OCI-LY3 (cell line): Measurements from ENCODE around the gene FGD4.

Experiments
- H2AFZ ChIP-seq: fragments of 200-600, 300-600 bp; shearing (Covaris generic); 2 replicates; pipeline ENCODE4 v1.6.0; 2014; ENCODE audit warnings: antibody characterized with exemption, low read depth, low read length
- H3K27ac ChIP-seq: fragments of 200-600, 300-600 bp; sonication (generic); 2 replicates; pipeline ENCODE4 v1.5.1; 2014; ENCODE audit warnings: mild to moderate bottlenecking, low read length, moderate library complexity, mixed read lengths
- H3K27me3 ChIP-seq: fragments of 200-600, 300-600 bp; sonication (generic); 2 replicates; pipeline ENCODE4 v1.6.1; 2014; ENCODE audit warnings: low read depth, low read length, mixed read lengths
- H3K36me3 ChIP-seq: fragments of 200-600, 300-600 bp; sonication (generic); replicated peaks from 2 replicates; pipeline ENCODE3; 2014; ENCODE audit warnings: low read depth, low read length, mixed read lengths
- H3K4me1 ChIP-seq: fragments of 300-600, 200-600 bp; sonication (generic); 2 replicates; pipeline ENCODE4 v1.6.1; 2014; ENCODE audit warnings: low read length, mixed read lengths
- H3K4me2 ChIP-seq: fragments of 200-600, 300-600 bp; sonication (generic); 2 replicates; pipeline ENCODE4 v1.6.1; 2014; ENCODE audit warnings: low read length, mixed read lengths
- H3K4me3 ChIP-seq: fragments of 300-600, 200-600 bp; sonication (generic); 2 replicates; pipeline ENCODE4 v1.5.1; 2014; ENCODE audit warnings: antibody characterized with exemption, mild to moderate bottlenecking, low read length, moderate library complexity
- H3K79me2 ChIP-seq: fragments of 300-600, 200-600 bp; shearing (Covaris generic); 2 replicates; pipeline ENCODE4 v1.6.1; 2014; ENCODE audit warnings: mild to moderate bottlenecking, low read length, mixed read lengths
- H3K9ac ChIP-seq: fragments of 300-600, 200-600 bp; shearing (Covaris generic); 2 replicates; pipeline ENCODE4 v1.6.0; 2014; ENCODE audit warnings: mild to moderate bottlenecking, low read length, moderate library complexity
- H3K9me3 ChIP-seq: fragments of 200-600, 300-600 bp; shearing (Covaris generic); 2 replicates; pipeline ENCODE4 v1.6.1; 2014; ENCODE audit warnings: low read length, mixed read lengths; ENCODE audit not compliant: insufficient read depth
- H4K20me1 ChIP-seq: fragments of 200-600, 300-600 bp; sonication (generic); 2 replicates; pipeline ENCODE4 v1.6.1; 2016; ENCODE audit warnings: low read length, mixed read lengths; ENCODE audit not compliant: insufficient read depth
- EZH2phosphoT487 ChIP-seq: fragments of 200-600 bp; shearing (Covaris generic); IDR thresholded peaks from 2 replicates; pipeline ENCODE4 v1.6.1; 2018; ENCODE audit warnings: antibody characterized with exemption, mixed run types, low read depth
- TF ChIP-seq, protein P1 (sequence below): fragments of 200-600, 300-600 bp; sonication (generic); IDR thresholded peaks from 2 replicates; pipeline ENCODE4 v1.5.1; 2014; ENCODE audit warnings: antibody characterized with exemption, low read length, low read depth

FGD4 gene

DNA sequence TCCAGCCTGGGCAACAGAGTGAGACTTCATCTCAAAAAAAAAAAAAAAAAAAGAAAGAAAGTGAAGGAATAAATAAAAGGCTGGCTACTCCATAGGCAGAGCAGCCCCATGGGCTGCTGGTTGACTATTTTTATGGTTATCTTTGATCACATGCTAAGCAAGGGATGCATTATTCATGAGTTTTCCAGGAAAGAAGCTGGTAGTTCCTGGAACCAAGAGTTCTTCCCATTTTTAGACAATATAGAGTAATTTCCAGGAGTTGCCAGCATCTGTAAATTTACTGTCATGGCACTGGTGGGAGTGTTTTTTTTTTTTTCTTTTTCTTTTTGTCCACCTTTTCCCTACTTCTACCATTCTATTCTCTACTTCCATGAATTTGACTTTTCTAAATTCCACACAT is 24.2 kb downstream of the FGD4 start:
- no peak for TF ChIP-seq EZH2phosphoT487
- TF ChIP-seq, protein P1, sequence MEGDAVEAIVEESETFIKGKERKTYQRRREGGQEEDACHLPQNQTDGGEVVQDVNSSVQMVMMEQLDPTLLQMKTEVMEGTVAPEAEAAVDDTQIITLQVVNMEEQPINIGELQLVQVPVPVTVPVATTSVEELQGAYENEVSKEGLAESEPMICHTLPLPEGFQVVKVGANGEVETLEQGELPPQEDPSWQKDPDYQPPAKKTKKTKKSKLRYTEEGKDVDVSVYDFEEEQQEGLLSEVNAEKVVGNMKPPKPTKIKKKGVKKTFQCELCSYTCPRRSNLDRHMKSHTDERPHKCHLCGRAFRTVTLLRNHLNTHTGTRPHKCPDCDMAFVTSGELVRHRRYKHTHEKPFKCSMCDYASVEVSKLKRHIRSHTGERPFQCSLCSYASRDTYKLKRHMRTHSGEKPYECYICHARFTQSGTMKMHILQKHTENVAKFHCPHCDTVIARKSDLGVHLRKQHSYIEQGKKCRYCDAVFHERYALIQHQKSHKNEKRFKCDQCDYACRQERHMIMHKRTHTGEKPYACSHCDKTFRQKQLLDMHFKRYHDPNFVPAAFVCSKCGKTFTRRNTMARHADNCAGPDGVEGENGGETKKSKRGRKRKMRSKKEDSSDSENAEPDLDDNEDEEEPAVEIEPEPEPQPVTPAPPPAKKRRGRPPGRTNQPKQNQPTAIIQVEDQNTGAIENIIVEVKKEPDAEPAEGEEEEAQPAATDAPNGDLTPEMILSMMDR: no peak
- Histone ChIP-seq H3K27ac (no peak overlapping the region), H3K4me3 (no peak overlapping the region), H4K20me1 (no peaks in the 10 kb centered on the region), H3K79me2 (no peaks in the 10 kb centered on the region), H3K9me3 (no peaks in the 10 kb centered on the region), H3K27me3 (no peaks in the 10 kb centered on the region), H3K36me3 (no peaks in the 10 kb centered on the region), H3K4me2 (no peak overlapping the region), H2AFZ (no peak overlapping the region), H3K9ac (no peak overlapping the region), H3K4me1 (peaks cover 4% of the 10 kb centered on the region; the same call in 1 of the 2 replicates)

DNA sequence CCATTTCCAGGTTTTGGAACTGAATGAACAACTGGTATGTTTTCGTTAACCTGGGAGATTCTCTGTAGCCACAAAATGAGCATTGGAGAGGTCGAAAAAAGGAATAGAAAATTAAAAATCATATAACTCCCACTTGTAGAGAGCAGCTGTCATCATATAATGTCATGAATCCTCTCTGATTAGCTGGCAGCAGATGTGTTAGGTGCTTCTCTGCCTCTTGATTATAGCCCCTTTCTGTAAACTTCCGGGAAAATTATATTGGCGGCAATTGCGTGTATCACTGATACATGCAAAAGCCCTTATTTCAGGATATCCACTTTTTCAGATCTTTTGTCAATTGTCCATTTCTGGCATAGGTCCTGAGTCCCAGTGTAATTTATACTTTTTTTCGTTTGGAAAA is 31.7 kb downstream of the FGD4 start:
- Histone ChIP-seq H3K27ac (no peak overlapping the region), H3K4me3 (no peak overlapping the region), H3K27me3 (no peaks in the 10 kb centered on the region), H3K36me3 (no peaks in the 10 kb centered on the region), H3K4me2 (no peak overlapping the region), H3K9me3 (no peaks in the 10 kb centered on the region), H4K20me1 (no peaks in the 10 kb centered on the region), H3K9ac (no peak overlapping the region), H3K4me1 (no peaks in the 10 kb centered on the region), H2AFZ (no peak overlapping the region), H3K79me2 (no peaks in the 10 kb centered on the region)
- TF ChIP-seq, protein P1: no peak

DNA sequence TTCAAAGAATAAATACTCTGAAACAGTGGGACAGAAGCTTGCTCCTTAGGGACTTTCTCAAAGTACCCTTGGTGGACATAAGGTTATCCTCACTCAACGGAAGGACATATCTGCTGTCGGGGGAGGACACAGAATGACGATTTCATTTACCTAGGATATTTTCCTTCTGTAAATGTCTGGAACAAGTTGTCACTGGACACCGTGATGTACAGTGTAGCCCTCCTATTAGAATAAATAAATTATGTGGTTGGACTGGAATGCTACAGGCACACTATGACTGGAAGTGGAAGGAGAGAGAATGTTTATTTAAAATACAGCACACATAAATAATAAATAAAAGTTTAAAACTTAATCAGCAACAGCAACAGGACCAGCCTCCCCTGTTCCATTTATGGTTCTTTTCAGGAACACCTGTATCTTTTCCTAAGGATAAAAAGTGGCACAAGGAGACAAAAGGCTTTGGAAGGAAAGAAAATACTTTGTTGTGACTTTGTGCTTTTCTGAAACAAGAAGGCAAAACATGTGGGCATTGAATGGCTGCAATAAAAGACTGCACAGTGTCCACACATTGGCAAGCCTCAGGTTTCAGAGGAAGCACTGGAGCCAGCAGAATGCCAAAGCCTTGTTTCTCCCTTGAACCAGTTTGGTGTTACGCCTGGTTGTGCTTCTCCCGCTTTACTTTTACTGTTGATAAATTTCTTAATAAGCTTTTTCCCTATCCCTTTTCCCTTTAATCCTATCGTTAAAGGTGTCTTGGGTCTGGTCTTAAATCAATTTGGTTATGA is 36.8 kb downstream of the FGD4 start:
- no peak for TF ChIP-seq EZH2phosphoT487
- TF ChIP-seq, protein P1: no peak
- H3K27me3 ChIP-seq: no peaks in the 10 kb centered on the region
- no peak overlapping the region for H3K9ac ChIP-seq
- H3K4me3 ChIP-seq: no peak overlapping the region
- H3K27ac ChIP-seq: no peak overlapping the region
- no peaks in the 10 kb centered on the region for H4K20me1 ChIP-seq
- no peaks in the 10 kb centered on the region for H3K9me3 ChIP-seq
- H3K36me3 ChIP-seq: no peaks in the 10 kb centered on the region
- H2AFZ ChIP-seq: no peak overlapping the region
- no peaks in the 10 kb centered on the region for H3K4me1 ChIP-seq
- no peaks in the 10 kb centered on the region for H3K79me2 ChIP-seq
- H3K4me2 ChIP-seq: no peak overlapping the region

DNA sequence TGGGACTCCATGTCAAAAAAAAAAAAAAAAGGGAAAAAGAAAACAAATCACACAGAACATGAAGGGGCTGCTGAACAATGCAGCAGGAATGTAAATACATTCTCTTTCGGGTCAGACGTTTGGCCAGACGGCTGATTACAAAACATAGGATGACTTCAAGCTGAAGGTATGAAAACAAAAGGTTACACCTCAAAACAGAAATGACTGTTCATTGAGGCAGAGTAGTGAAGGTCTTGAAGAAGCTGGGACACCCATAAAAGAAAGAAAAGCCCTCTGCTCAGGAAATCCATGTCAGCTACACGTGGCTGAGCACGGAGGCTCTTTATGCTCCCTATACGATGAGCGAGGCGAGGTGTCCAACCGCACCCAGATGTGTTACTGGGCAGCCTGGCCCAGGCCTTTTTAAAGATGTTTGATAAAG is 37.7 kb downstream of the FGD4 start:
- Histone ChIP-seq H3K27me3 (no peaks in the 10 kb centered on the region), H3K4me2 (no peak overlapping the region), H3K9ac (no peak overlapping the region), H3K4me1 (no peaks in the 10 kb centered on the region), H3K79me2 (no peaks in the 10 kb centered on the region), H3K9me3 (no peaks in the 10 kb centered on the region), H3K36me3 (no peaks in the 10 kb centered on the region), H3K27ac (no peak overlapping the region), H3K4me3 (no peak overlapping the region), H2AFZ (no peak overlapping the region), H4K20me1 (no peaks in the 10 kb centered on the region)
- TF ChIP-seq, protein P1: no peak
- TF ChIP-seq EZH2phosphoT487: no peak
